Mesothelial cell of epicardium (in vitro differentiated cells): ENCODE data around the gene PTAFR. TPM values are rescaled to one million over a fixed set of nuclear protein-coding genes. Genes with fewer than 3 reads are reported as not detected.

Source experiments
- DNase-seq, 2 experiments: peaks; one replicate each; pipeline ENCODE4 v3.0.0; 2021; ENCODE audit warnings: low spot score in 2 of 2; ENCODE audit not compliant: unreplicated experiment in 2 of 2
- H3K27ac Mint-ChIP-seq: 2 replicates; pipeline ENCODE4 v1.8.0; 2021; ENCODE audit warnings: mixed read lengths
- H3K27me3 Mint-ChIP-seq: 2 replicates; pipeline ENCODE4 v1.8.0; 2021; ENCODE audit warnings: low read depth, mixed read lengths
- H3K36me3 Mint-ChIP-seq: 2 replicates; pipeline ENCODE4 v1.8.0; 2021; ENCODE audit warnings: mixed read lengths
- H3K4me1 Mint-ChIP-seq: 2 replicates; pipeline ENCODE4 v1.8.0; 2021; ENCODE audit warnings: mixed read lengths
- H3K4me3 Mint-ChIP-seq: 2 replicates; pipeline ENCODE4 v1.8.0; 2021; ENCODE audit warnings: mild to moderate bottlenecking, moderate library complexity, mixed read lengths
- H3K9me3 Mint-ChIP-seq: 2 replicates; pipeline ENCODE4 v1.8.0; 2021; ENCODE audit warnings: mixed read lengths
- CTCF ChIP-seq: fragments of 200-600 bp; sonication (generic); IDR thresholded peaks from one replicate; pipeline ENCODE4 v1.5.0; 2021; ENCODE audit warnings: antibody characterized with exemption; ENCODE audit not compliant: unreplicated experiment
- total RNA-seq: library from RNA; stranded (reverse); gene quantifications from 3 replicates; pipeline ENCODE4 v1.2.1, GENCODE V29; 2021

Gene PTAFR
- total RNA-seq, 1 donor from 2014 or later, result 0.18 TPM

GRCh38 chr1:28099050-28099769, 77.3 kb downstream of the PTAFR start:
- H3K9me3 Mint-ChIP-seq, result no peaks in the 10 kb centered on the region
- TF ChIP-seq CTCF, result no peak
- peaks cover 14% of the 10 kb centered on the region for H3K27me3 Mint-ChIP-seq
- no peak overlapping the region for H3K4me3 Mint-ChIP-seq
- no peak overlapping the region for H3K27ac Mint-ChIP-seq
- no peaks in the 10 kb centered on the region for H3K4me1 Mint-ChIP-seq
- no peaks in the 10 kb centered on the region for H3K36me3 Mint-ChIP-seq
- no peak for DNase-seq

Other genes starting within 250 kb of the PTAFR start
- 7.4 to 8.8 TPM (median 8.4 TPM) in 3 replicates for gene SMPDL3B, start 241.7 kb downstream of the PTAFR start, total RNA-seq
- gene XKR8, start 216.7 kb downstream of the PTAFR start, total RNA-seq, result 13.8 to 14.5 TPM (median 14.4 TPM) in 3 replicates
- gene EYA3, start 88.1 kb downstream of the PTAFR start, total RNA-seq, result 28.3 to 30.2 TPM (median 29.3 TPM) in 3 replicates
- gene DNAJC8, start 56.3 kb upstream of the PTAFR start, total RNA-seq, result 79.7 to 84.1 TPM (median 81.4 TPM) in 3 replicates
- 111 to 125 TPM (median 114 TPM) in 3 replicates for gene ATP5IF1, start 59.4 kb upstream of the PTAFR start, total RNA-seq
- 19.4 to 21.4 TPM (median 21.1 TPM) in 3 replicates for gene SESN2, start 82.8 kb upstream of the PTAFR start, total RNA-seq
- 9.2 to 11.7 TPM (median 9.9 TPM) in 3 replicates for gene MED18, start 152.3 kb upstream of the PTAFR start, total RNA-seq
- 67.4 to 69.8 TPM (median 67.5 TPM) in 3 replicates for gene PHACTR4, start 193.1 kb upstream of the PTAFR start, total RNA-seq